ENCODE measurements around the gene COL28A1. TPM values are rescaled to one million over a fixed set of nuclear protein-coding genes. Genes with fewer than 3 reads are reported as not detected.

The COL28A1 gene
- total and polyA plus RNA-seq, 4 donors: 1.3 to 10.2 (median 3.2) TPM

DNA sequence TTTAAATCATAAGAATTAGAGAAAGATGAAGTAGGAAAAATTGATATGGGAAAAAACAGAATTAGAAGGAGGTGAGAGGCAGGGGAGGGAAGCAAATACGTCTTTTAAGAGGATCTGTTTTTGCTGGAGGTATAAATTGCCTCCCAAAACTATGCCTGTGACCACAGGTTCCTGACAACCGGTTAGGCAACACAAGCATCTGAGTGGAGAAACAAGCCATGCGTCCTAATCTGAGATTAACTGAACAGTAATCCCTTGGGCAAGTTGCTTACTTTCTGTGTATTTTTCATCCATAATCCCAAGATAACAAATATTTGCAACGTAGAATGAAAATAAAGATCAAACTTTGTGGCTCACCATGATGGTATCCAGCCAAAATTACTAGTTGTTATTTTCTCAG is 204.2 kb downstream of the COL28A1 start:
- H3K4me3 ChIP-seq: no peak overlapping the region
- 62 to 81% methylated on average over 4 of the region's 4 CpGs for WGBS, 2 donors

DNA sequence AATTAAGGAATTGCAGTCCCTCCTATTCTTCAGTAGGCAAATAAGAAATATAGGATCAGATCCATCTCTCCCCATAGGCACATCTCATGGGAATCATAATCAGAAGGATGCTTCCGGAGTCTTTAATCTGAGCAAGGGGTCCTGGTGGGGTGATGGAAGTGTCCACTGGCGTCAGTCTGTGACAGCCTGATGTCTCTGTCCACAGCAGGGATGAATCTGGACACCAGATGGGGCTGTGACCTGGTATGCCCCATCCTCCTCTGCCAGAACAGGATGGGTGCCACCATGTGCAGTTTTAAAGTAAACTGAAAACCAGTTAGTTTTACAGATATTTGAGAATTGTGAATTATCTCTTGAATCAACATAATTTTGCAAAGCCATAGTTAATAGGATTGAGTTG is 204.7 kb downstream of the COL28A1 start:
- no peak for ATAC-seq (ENCODE audit: insufficient read depth, low FRiP score)
- Histone ChIP-seq H3K36me3 (ENCODE audit: control insufficient read depth in 4 of 4, insufficient read depth in 4 of 4, low read length in 4 of 4) (no peaks in the 10 kb centered on the region), H3K9me3 (ENCODE audit: control insufficient read depth in 4 of 4, insufficient read depth in 3 of 4, low read length in 3 of 4) (no peaks in the 10 kb centered on the region), H3K9ac (ENCODE audit: insufficient read depth in 1 of 2, low read length in 2 of 2) (no peak overlapping the region), H3K27ac (ENCODE audit: low read depth in 1 of 2, low read length in 1 of 2) (no peak overlapping the region), H3K4me3 (no peak overlapping the region), H3K4me1 (ENCODE audit: control insufficient read depth in 5 of 5, insufficient read depth in 5 of 5, low read length in 5 of 5) (no peaks in the 10 kb centered on the region), H3K27me3 (ENCODE audit: control insufficient read depth in 3 of 3, insufficient read depth in 3 of 3, low read length in 2 of 3) (no peaks in the 10 kb centered on the region)
- TF ChIP-seq, protein P1, sequence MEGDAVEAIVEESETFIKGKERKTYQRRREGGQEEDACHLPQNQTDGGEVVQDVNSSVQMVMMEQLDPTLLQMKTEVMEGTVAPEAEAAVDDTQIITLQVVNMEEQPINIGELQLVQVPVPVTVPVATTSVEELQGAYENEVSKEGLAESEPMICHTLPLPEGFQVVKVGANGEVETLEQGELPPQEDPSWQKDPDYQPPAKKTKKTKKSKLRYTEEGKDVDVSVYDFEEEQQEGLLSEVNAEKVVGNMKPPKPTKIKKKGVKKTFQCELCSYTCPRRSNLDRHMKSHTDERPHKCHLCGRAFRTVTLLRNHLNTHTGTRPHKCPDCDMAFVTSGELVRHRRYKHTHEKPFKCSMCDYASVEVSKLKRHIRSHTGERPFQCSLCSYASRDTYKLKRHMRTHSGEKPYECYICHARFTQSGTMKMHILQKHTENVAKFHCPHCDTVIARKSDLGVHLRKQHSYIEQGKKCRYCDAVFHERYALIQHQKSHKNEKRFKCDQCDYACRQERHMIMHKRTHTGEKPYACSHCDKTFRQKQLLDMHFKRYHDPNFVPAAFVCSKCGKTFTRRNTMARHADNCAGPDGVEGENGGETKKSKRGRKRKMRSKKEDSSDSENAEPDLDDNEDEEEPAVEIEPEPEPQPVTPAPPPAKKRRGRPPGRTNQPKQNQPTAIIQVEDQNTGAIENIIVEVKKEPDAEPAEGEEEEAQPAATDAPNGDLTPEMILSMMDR (IDR thresholded peaks at IDR 0.05; ENCODE audit: control extremely low read depth, extremely low read depth): no peak
- DNase-seq: no peak
- 74 to 85% methylated on average over 2 of the region's 2 CpGs for WGBS, 2 donors

More for the DNA sequence above, 204.2 kb downstream of the COL28A1 start:
- Histone ChIP-seq H3K27ac (ENCODE audit: low read depth in 1 of 2, low read length in 1 of 2) (no peak overlapping the region), H3K36me3 (ENCODE audit: control insufficient read depth in 4 of 4, insufficient read depth in 4 of 4, low read length in 4 of 4) (no peaks in the 10 kb centered on the region), H3K9ac (ENCODE audit: insufficient read depth in 1 of 2, low read length in 2 of 2) (no peak overlapping the region), H3K27me3 (ENCODE audit: control insufficient read depth in 3 of 3, insufficient read depth in 3 of 3, low read length in 2 of 3) (no peaks in the 10 kb centered on the region), H3K9me3 (ENCODE audit: control insufficient read depth in 4 of 4, insufficient read depth in 3 of 4, low read length in 3 of 4) (no peaks in the 10 kb centered on the region), H3K4me1 (ENCODE audit: control insufficient read depth in 5 of 5, insufficient read depth in 5 of 5, low read length in 5 of 5) (no peaks in the 10 kb centered on the region)
- ATAC-seq (ENCODE audit: insufficient read depth, low FRiP score): no peak
- no peak for DNase-seq
- TF ChIP-seq, protein P1 (IDR thresholded peaks at IDR 0.05; ENCODE audit: control extremely low read depth, extremely low read depth): no peak

DNA sequence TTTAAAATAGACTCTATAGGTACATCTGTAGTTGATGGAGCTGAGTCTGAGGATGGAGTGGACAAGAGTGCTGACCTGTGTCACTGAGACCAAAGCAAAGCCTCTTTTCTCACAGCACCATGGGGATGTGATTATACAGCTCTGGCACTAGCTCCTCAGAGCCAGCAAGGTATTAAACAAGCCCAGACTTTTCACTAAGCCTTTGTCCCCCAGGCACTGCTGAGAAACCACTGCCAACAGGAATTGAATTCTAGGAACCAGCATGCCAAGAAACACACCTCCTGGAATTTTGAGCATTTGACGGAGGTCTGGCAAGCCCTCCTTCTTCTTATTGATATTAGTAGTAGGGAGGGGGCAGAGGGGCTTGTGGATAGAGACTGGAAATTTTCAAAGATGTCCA is 206.3 kb downstream of the COL28A1 start:
- ATAC-seq (ENCODE audit: insufficient read depth, low FRiP score) (no peak), DNase-seq (peak in 1 of 3 donors; percentile 8)
- Histone ChIP-seq H3K36me3 (ENCODE audit: control insufficient read depth in 4 of 4, insufficient read depth in 4 of 4, low read length in 4 of 4) (no peaks in the 10 kb centered on the region), H3K9ac (ENCODE audit: insufficient read depth in 1 of 2, low read length in 2 of 2) (no peak overlapping the region), H3K4me3 (no peak overlapping the region), H3K9me3 (ENCODE audit: control insufficient read depth in 4 of 4, insufficient read depth in 3 of 4, low read length in 3 of 4) (no peaks in the 10 kb centered on the region), H3K4me1 (ENCODE audit: control insufficient read depth in 5 of 5, insufficient read depth in 5 of 5, low read length in 5 of 5) (no peaks in the 10 kb centered on the region), H3K27me3 (ENCODE audit: control insufficient read depth in 3 of 3, insufficient read depth in 3 of 3, low read length in 2 of 3) (no peaks in the 10 kb centered on the region), H3K27ac (ENCODE audit: low read depth in 1 of 2, low read length in 1 of 2) (no peak overlapping the region)
- TF ChIP-seq, protein P1 (IDR thresholded peaks at IDR 0.05; ENCODE audit: control extremely low read depth, extremely low read depth): no peak
- 38 to 61% methylated on average over 1 of the region's 1 CpG for WGBS, 2 donors

DNA sequence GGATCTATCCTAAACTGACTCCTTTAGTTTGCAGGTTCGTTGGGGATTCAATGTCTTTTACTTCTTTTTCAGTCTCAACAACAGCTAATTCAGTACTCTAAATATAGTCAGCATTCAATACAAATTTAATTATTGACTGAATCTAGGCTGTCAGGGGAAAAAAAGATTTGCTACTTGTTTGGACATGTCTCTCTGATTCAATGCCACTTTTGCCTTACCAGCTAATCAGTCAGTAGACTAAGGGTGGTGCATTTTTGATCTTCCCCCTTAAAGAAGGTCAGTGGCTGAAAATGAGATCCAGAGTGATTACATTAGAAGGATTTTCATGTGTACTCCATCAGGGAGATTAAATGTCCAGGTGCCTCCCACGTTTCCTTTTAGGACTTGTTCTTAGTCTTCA is 208.2 kb downstream of the COL28A1 start:
- Histone ChIP-seq H3K9me3 (ENCODE audit: control insufficient read depth in 4 of 4, insufficient read depth in 3 of 4, low read length in 3 of 4) (no peaks in the 10 kb centered on the region), H3K27me3 (ENCODE audit: control insufficient read depth in 3 of 3, insufficient read depth in 3 of 3, low read length in 2 of 3) (no peaks in the 10 kb centered on the region), H3K27ac (ENCODE audit: low read depth in 1 of 2, low read length in 1 of 2) (no peak overlapping the region), H3K36me3 (ENCODE audit: control insufficient read depth in 4 of 4, insufficient read depth in 4 of 4, low read length in 4 of 4) (no peaks in the 10 kb centered on the region), H3K9ac (ENCODE audit: insufficient read depth in 1 of 2, low read length in 2 of 2) (no peak overlapping the region), H3K4me1 (ENCODE audit: control insufficient read depth in 5 of 5, insufficient read depth in 5 of 5, low read length in 5 of 5) (no peaks in the 10 kb centered on the region), H3K4me3 (no peak overlapping the region)
- ATAC-seq (ENCODE audit: insufficient read depth, low FRiP score) (no peak), DNase-seq (no peak)
- WGBS, 2 donors: 74 to 85% methylated on average over 2 of the region's 2 CpGs
- TF ChIP-seq, protein P1 (IDR thresholded peaks at IDR 0.05; ENCODE audit: control extremely low read depth, extremely low read depth): no peak
